GM19438 (cell line): Measurements from ENCODE around the gene MAPK7.

Experiments used
- ATAC-seq: cut with Tn5 transposase; IDR thresholded peaks from one replicate; pipeline ENCODE4 v1.9.1; 2021; ENCODE audit warnings: low read depth; ENCODE audit not compliant: unreplicated experiment

Gene MAPK7

DNA sequence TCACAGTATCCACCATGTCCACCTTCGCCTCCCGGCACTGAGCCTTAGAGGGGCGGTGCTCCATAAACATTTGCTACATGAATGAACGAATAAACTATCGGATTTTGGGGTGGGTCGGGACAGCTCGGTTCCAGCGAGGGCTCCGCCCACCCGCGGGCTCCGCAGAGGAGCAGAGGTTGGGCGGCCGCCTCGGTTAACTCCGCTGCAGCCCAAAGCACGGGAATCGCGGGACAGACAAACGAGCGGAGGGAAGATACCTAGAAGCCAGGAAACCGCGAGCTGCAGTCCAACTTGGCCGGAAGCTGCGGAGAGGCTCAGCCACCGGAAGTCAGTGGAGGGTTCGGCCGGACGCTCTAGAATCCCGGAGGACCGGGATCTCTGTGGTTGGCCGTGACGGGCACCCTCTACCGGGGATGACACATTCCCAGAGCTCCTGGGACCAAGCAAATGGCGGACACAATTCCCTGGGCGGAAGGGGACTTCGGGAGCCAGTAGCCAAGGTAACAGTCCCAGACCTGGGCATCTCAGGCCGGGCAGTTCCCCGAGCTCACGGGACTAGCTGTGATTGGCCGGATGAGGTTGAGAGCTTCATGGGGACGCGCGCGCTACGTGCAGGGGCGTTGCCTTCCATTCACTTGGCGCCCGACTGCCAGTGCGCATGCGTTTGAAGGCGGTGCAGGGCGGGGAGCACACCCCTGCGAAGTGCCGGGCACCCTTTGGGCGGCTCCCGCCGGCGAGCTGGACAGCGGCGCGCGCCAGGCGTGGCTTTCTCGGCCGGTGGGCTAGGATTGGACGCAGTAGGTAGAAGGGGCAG is 489 bp upstream of the MAPK7 start:
- ATAC-seq: peak; percentile 94

DNA sequence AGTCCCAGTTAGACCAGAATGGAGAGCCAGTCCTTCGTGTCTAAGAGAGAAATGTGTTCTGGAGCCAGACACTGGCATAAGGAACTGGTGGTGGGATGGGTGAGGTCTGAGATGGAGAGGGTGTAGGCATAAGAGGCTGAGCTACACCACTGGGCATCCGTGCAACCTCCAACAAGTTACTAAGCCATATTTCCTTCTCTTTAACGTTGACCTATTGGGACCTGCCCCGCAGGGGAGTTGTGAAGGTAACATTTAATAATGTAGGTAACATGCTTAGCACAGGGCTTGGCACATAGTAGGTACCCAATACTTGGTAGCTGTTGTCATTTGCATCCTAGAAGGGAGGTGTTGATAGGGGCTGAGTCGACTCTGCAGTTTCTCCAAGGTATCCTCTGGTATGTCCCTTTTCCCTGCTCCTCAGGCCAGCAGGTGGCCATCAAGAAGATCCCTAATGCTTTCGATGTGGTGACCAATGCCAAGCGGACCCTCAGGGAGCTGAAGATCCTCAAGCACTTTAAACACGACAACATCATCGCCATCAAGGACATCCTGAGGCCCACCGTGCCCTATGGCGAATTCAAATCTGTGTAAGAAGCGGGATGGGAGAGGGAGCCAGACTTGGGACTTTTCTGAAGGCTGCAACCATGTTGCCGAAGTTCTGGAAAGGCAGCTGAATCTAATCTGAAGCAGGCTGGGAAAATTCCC is 1.2 kb downstream of the MAPK7 start:
- ATAC-seq: no peak

DNA sequence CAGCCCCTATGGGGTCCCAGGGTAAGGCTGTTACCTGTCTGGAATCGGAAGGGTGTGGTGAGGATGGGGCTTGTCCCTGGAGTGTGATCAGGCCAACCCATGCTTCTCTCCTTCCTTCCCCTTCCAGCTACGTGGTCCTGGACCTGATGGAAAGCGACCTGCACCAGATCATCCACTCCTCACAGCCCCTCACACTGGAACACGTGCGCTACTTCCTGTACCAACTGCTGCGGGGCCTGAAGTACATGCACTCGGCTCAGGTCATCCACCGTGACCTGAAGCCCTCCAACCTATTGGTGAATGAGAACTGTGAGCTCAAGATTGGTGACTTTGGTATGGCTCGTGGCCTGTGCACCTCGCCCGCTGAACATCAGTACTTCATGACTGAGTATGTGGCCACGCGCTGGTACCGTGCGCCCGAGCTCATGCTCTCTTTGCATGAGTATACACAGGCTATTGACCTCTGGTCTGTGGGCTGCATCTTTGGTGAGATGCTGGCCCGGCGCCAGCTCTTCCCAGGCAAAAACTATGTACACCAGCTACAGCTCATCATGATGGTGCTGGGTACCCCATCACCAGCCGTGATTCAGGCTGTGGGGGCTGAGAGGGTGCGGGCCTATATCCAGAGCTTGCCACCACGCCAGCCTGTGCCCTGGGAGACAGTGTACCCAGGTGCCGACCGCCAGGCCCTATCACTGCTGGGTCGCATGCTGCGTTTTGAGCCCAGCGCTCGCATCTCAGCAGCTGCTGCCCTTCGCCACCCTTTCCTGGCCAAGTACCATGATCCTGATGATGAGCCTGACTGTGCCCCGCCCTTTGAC is 2.4 kb downstream of the MAPK7 start:
- no peak for ATAC-seq

DNA sequence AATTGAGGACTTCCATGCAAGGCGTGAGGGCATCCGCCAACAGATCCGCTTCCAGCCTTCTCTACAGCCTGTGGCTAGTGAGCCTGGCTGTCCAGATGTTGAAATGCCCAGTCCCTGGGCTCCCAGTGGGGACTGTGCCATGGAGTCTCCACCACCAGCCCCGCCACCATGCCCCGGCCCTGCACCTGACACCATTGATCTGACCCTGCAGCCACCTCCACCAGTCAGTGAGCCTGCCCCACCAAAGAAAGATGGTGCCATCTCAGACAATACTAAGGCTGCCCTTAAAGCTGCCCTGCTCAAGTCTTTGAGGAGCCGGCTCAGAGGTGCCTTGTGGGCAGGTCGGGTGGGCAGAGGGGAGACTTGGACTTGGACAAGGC is 3.1 kb downstream of the MAPK7 start:
- ATAC-seq: no peak

DNA sequence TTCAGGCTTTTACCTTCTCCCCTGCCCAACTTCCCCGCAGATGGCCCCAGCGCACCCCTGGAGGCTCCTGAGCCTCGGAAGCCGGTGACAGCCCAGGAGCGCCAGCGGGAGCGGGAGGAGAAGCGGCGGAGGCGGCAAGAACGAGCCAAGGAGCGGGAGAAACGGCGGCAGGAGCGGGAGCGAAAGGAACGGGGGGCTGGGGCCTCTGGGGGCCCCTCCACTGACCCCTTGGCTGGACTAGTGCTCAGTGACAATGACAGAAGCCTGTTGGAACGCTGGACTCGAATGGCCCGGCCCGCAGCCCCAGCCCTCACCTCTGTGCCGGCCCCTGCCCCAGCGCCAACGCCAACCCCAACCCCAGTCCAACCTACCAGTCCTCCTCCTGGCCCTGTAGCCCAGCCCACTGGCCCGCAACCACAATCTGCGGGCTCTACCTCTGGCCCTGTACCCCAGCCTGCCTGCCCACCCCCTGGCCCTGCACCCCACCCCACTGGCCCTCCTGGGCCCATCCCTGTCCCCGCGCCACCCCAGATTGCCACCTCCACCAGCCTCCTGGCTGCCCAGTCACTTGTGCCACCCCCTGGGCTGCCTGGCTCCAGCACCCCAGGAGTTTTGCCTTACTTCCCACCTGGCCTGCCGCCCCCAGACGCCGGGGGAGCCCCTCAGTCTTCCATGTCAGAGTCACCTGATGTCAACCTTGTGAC is 3.6 kb downstream of the MAPK7 start:
- ATAC-seq: no peak

DNA sequence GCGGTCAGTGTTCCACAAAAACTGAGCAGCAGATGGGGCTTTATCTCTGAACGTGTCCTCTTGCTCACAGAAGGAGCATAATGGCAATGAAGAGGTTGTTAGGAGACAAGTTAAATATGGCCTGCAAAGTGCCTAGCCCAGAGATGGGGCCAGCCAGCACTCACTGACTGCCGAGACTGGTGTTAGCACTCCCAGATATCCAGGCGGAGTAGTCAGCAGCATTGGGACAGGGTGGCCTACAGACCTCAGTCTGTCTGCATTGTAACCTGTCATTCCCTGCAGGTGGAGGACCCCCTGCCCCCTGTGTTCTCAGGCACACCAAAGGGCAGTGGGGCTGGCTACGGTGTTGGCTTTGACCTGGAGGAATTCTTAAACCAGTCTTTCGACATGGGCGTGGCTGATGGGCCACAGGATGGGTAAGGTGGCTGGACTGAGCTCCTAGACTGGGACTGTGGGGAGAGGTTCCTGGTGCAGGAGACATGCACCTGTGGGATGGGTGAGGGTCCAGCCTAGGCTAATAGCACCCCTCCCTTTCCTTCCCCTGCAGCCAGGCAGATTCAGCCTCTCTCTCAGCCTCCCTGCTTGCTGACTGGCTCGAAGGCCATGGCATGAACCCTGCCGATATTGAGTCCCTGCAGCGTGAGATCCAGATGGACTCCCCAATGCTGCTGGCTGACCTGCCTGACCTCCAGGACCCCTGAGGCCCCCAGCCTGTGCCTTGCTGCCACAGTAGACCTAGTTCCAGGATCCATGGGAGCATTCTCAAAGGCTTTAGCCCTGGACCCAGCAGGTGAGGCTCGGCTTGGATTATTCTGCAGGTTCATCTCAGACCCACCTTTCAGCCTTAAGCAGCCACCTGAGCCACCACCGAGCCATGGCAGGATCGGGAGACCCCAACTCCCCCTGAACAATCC is 4.5 kb downstream of the MAPK7 start:
- ATAC-seq: no peak

DNA sequence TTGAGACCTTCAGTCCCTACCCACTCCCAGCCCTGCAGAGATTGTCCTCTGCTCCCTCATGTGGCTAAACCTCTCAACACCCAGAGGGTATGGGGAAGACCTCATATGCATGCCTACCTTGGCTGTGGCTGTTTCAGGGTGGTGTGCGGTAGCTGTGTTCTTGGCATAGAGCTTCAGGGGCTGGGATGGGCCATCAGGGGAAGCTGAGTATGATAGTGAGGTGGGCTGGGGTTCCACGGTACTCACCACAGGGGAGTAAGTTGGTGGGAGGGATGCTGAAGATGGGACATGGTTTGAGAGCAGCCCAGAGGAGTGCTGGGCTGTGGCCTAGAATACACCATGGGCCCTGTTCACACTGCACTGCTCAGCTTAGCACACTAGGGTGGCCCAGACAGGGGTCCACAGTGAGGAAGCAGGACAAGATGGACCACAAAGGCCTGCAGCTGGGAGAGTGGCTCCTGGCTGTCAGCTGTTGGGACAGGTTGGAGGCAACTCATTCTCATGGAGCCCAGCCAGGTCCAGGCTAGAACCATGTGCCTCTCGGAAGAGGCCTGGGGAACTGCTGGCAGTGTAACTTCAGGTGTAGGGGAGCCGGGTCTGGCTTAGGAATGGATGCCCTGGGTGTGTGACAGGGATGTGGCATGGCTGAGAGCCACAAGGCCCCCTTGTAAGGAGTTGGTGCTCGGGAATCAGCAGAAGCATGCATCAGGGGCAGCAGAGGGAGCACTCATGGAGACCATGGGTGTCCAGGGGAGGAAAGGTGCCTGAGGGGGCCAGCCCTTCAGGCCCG is 5.6 kb downstream of the MAPK7 start:
- no peak for ATAC-seq

DNA sequence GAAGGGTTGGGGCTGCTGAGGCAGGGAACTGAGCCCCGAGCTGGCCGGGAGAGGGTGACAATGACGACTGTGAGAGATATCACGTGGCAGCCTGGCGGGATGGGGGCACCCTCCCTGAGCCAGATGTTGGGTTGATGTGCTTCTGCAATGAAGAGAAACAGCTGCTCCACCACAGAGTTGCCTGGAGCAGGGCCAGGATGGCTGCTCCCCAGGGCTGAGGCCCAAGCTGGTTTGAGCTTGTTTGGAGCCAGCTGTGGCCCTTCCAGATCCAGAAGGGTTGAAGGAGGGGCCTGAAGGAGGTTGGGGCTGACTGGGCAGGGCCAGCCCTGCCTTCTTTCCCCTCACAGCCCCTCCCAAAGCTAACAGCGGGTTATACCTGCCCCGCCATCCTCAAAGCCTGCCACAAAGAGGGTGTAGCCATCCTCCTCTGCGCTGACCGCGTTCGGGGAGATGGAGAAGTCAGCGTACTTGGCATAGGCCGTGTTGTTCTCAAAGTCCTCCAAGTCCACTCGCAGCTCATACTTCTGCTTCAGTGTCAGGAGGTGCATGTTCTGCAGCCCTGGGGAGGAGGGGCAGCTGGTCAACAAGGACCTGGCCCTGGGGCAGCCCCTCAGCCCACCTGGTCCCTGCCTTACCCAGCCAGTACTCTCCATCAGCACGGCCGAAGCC is 6.6 kb downstream of the MAPK7 start:
- no peak for ATAC-seq

DNA sequence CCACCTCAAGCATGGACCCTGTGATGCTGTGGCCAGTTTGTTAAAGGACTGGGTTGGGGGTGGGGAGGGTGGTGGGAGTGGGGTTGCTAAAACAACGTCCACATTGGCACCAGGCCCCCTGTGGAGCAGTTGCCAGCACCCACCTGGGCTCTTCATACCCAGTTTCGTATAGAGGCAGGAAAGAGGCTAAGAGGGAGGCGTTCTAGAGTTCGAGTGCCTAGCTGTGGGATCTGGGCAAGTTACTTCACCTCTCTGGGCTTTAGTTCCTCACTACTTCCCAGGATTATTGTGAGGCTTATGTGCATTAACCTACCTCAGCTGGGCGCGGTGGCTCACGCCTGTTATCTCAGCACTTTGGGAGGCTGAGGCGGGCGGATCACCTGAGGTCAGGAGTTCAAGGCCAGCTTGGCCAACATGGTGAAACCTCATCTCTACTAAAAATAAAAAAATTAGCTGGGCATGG is 7.3 kb downstream of the MAPK7 start:
- no peak for ATAC-seq

DNA sequence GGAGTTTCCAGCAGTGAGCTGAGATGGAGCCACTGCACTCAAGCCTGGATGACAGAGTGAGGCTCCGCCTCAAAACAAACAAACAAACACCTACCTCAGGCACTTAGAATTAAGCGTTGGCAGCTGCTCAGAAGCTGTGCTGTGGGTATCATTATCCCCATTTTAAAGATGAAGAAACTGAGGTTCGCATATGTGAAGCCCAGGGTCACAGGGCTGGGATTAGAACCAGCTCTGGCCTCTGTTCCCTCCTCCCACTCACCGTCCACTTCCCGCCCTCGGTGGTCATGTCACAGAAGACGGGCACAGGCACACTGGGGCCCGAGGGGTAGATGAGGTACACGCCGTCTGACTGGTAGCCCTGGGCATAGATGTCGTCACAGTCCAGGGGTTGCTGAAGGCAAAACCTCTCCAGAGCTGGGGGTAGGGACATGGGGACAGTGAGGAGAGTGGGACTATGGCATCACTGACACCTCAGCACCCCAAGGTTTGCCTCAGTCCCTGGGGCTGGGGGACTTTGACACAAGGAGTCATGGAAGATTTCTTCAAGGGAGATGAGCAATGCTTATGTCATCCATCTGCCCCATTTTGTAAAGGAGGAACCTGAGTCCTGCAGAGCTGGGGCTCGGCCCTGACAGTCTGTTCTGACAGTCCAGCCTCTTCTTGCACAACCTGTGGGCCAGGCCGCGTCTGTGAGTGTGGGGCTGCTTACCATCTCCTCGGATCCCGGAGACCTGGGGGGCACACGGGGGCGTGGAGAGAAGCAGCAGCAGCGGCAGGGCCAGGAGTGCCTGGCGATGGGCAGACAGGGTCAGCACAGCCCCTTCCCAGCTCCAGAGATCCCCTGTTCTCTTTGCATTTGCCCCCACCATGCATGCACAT is 8.0 kb downstream of the MAPK7 start:
- ATAC-seq: no peak

DNA sequence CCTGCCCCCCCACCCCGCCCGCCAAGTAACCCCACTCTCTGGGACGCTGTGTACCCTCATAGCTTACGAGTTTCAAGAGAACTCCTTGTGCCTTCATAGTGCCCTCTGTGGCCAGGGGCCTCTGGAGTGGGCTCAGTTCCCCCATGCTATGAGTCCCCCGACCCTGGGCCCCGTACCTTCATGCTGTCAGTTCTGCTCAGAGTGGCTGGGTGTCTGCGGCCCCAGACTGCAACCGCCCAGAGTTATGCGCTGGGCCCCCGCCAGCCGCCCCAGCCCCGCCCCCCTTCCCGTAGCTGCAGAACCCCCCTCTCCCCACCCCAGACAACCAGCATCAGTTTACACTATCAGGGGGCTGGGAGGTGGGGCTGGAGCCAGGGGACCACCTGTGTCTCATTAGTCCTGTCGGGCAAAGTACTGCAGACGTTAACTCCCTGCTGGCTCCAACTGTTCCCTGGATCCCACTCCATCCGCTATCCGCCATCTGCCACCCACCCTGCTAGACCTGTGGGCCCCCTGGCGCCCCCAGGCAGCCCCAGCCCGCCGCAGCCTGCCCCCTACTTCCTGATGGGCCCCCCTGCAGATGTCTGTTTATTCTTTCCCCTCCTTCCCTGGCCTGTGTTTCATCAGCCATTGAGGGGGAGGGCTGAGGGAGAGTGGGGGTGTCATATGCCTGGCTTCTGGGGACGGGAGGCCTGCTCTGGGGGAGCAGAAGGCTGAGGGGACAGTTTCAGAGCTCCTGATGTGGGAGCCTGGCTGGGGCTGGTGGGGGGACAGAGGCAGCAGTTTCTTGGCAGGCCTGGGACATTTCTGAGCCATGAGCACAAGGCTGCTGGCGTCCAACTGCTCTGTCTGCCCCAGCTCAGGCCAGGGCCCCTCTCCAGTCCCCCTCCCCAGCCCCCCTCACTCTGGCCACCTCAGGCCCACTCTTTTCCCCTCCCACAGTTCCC is 8.9 kb downstream of the MAPK7 start, which contains the start of gene MFAP4:
Gene MFAP4, minus strand, starts transcription at position 217 of the 947 bp plus-strand sequence. Its CDS starts 35 bp downstream, at position 182.
- no peak for ATAC-seq

DNA sequence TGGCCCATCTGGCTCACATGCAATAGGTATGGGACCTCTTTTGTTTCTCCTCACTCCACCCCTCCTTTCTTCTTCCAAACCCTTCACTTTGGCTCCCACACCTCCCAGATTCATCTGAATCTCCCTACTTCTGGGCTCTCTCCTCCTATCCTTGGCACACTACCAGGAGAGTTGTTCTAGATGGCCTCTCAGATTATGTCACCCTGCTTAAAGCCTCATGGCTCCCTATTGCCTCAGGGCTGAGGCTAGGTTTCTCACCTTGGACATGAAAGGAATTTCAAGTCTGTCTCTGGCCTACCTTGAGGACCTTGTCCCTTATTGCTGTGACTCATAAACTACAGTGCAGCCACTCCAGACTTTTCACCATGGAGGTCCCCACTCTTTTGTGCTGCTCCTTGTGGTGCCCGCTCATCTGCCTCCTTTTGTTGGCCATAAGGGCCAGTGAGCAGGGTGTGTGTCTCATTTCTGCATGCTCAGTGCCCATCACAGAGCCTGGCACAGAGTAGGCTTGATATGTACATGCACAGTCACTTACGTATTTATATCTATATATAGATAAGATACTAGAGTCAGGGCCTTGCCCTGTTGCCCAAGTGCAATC is 9.7 kb downstream of the MAPK7 start:
- no peak for ATAC-seq

DNA sequence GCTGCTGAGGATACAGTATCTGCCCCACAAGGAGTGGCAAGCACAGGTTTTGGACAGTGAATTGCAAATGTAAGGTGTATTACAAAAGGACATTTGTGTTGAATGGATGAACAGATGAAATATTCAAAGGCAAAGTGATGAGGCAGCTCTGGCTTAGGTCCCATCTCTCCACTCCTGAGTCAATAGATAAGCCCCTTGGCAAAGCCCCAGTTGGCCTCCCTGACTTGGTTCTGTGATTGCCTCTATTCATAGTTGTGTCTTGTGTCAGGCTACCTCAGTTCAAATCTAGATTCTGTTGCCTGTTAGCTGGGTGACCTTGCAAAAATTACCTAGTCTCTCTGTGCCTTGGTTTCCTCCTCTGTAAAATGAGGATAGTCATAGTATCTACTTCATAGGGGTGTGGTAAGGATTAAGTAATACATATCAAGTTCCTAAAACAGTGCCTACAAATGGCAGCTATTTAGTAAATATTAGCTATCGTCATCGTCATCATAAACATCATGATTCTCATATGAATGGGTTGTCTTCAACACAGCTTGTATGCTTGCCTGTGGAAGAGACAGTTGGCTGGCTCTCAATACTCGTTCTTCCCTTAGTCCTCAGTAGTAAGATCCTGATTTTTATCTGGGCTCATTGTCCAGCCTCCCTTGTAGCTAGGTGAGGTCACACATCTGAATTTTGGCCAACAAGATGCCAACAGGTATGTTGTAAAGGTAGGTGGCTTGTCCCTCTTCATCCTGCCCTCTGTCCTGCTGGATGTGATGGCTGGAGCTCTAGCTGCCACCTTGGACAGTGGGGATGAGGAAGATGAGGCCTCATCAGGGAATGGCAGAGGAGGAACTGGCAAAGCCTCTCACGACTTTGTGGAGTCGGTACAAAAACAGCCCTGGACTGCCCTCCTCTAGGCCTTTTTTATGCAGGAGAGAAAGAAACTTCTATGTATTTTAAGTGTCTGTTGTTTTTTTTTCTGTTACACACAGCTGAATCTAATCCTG is 10.8 kb downstream of the MAPK7 start:
- no peak for ATAC-seq

DNA sequence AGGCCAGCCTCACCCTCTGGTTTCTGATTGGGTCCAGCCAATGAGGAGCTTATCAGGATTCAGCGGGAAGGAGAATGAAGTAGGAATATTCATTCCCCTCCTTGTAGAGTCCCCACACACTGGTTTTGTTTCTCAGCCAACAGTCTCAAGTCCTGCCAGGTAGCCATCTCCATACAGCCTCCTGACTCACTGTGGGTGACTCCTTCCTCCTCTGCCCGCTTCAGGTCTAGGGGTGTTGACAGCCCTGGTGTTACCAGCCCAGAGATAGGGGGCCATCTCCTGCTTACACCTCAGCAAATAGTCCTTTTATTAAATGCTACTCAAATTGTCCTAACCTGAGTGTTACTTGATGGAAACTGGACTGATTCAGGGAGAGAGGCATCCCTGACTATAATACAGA is 12.7 kb downstream of the MAPK7 start:
- no peak for ATAC-seq
